GM18498 (cell line): Measurements from ENCODE around the gene EHF.
"Not testable (repeated sequence)": the region's sequence is repeated elsewhere in the genome, so short reads cannot be mapped to it uniquely, and the experiment has no call there.

Experiments
- ATAC-seq: cut with Tn5 transposase; IDR thresholded peaks from one replicate; pipeline ENCODE4 v1.9.1; 2021; ENCODE audit warnings: mild to moderate bottlenecking, moderate library complexity; ENCODE audit not compliant: unreplicated experiment

The EHF gene

DNA sequence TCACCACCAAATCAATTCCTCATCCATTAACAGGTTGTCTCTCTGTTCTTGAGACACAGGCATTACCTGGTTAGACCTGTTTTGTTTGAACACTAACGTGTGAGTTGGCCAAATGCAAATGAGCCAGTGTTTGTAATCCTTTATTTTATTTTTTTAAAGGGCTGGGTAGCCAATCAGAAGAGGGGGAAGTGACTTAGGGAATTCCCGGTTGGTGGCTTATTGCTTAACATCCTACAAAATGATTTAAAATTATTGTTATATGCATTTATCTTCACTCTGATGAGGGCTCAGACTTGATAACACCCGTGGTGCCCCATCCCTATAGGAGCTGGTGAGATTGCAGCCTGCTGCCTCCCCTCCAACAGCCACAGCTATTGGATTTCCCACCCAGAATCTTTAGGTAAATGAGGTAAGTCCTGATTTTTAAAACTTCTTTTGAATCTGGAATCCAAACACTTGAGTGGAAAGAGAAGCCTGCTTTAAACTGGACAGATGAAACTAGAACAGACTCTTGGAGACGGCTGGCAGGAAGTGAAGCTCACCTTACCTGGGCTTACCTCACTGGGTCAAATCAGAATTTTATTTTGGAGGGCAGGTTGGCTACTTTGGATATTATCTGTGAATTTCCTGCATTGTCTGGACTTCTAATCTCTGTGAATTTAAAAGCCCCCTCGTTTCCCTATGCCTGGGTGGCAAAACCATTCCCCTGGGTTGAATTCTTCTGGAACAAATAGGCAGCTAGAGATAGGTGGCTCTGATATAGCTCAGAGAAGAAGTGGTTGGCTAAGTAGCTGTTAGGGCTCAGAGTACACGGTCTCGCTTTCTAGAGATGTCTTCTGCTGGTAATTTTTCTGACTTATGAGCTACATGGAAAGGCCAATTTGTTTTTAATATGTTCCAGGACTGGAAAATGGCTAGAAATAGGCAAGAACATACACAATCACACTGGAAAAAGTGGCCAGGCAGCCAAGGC lies at the start of gene EHF:
Gene EHF, plus strand, starts transcription at position 274 of the 973 bp plus-strand sequence. CDS start 21,538 bp downstream, outside the sequence.
- ATAC-seq, result no peak

DNA sequence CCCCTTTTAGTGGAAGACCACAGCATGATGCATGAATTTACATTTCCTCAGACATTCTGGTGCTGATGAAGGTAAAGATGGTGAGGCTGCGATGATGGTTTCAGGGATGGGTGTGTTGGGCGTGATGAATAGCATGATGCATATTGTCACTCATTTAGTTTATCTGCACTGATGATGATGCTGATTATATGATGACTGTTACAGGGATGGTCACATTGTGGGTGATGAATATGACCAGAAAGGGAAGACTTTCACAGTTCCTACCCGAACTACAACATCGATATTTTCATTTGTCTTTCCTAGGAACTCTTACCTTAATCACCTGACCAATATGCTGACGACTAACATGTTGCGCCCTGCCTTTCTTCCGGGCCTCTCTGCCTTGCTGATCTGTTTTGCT lies 47.4 kb upstream of the EHF start:
- no peak for ATAC-seq

DNA sequence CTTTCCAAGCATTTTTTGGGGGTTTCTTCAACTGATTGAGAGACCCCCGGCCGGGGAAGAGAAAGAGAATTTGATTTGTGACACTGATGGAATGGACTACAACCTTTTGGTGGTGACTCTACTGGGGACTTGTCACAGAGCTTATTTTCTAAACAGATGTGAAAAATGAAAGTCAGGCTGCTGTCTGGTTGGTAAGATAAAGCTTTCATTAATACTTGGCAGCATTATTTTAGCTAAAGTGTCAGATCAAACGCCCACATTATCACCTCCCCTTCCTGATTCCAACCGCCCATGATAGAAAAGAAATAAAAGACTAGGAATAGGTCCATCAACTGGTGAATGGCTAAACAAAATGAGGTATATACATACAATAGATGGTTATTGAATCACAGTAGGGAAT lies 45.6 kb upstream of the EHF start:
- no peak for ATAC-seq

DNA sequence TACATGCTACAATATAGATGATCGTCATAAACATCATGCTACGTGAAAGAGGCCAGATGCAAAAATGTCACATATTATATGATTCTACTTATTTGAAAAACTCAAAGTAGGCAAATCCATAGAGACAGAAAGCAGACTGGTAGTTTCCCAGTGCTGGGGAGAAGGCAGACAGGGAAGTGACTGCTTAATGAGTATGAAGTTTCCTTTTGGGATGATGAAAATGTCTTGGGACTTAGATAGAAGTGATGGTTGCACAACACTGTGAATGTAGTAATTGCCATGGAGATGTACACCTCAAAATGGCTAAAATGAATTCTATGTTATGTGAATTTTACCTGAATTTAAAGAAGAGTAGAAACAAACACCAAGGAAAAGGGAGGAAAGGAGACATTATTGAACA lies 45.2 kb upstream of the EHF start:
- no peak for ATAC-seq

DNA sequence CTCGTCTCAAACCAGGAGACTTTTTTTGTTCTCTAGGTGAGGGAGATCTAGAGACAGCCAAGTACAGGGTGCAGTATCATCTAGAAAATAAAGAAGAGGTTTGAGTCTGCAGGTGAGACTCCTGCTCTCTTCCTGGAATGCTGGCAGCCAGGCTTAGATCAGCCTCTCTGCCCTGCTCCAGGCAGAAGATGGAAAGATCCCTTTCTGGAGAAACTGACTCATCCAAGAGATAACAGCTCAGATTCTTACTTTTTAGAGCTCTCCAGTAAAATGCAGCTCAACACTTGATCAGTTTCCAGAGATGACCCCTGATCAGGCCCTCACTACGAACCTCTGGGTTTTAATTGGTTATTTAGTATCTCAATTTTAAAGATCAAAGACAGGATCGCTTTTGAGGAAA lies 44.6 kb upstream of the EHF start:
- no peak for ATAC-seq

DNA sequence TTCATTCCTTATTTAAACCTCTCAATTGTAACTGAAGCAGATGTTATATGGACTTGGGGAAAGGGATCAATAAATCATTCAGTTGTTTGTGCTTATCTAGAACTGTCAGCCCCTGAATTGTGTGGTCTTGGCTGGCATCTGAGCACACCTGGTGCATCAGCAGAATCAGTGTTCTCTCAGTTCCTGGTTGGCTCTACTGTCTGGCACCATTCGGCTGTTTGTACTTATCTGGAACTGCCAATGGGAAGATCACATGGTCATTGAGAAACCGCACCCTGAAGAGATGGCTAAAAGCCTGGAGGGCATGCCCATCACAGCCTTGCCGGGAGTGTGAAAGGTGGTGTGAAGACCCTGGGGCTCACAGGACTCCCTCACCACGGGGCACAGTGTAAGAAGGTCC lies 37.1 kb upstream of the EHF start:
- no peak for ATAC-seq

DNA sequence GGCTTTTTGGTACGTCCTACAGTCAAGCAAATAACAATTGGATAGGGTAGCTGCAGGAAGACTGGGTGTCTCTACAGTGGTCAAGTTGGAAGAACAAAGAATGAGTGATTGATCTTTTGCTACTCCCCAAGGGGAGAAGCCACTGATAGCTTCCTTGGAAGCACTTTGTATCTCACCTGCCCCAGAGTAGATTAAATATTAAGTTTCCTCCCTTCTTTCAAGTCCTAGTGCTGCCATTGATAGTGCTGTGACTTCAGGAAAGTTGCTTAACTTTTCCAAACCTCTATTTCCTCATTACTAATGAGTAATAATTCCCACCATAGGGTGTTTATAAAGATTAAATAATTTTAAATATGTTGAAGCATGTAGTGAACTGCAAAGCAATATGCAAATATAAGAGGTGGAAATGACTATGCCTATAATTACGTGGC lies 35.6 kb upstream of the EHF start:
- no peak for ATAC-seq

DNA sequence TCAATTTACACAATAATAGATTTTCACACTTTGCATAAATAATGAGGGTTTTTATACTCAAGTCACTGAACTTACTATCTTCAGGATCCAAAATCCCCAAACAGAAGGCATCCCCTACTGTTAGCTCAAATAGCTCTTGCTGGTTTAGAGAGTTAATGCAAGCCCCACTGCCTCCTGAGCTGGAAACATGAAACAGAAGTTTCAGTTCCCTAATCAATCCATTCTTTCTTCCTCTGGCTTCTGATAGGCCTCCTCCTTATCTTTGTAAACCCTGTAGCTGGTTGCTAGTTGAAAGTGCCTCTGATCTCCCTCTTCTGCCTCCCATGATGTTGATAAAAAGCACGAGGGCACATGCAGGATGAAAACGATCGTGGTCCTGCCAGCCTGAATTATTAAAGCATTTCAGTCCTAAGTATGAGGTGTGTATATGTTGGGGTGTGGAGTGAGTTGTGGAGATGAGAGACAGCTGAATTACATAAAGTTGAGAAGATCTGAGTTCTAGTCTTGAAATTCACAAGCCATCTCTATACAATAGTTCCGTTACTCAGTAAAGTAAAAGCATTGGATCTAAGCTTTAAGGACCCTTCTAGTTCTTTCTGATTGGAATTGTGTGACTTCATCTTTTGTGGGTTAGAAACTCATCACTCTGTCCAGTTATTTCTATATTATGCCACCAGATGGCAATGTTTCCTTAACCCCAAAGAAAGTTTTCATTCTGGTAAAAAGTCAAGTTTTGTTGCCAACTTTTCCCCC lies 35.0 kb upstream of the EHF start:
- ATAC-seq, result peak; percentile 84

DNA sequence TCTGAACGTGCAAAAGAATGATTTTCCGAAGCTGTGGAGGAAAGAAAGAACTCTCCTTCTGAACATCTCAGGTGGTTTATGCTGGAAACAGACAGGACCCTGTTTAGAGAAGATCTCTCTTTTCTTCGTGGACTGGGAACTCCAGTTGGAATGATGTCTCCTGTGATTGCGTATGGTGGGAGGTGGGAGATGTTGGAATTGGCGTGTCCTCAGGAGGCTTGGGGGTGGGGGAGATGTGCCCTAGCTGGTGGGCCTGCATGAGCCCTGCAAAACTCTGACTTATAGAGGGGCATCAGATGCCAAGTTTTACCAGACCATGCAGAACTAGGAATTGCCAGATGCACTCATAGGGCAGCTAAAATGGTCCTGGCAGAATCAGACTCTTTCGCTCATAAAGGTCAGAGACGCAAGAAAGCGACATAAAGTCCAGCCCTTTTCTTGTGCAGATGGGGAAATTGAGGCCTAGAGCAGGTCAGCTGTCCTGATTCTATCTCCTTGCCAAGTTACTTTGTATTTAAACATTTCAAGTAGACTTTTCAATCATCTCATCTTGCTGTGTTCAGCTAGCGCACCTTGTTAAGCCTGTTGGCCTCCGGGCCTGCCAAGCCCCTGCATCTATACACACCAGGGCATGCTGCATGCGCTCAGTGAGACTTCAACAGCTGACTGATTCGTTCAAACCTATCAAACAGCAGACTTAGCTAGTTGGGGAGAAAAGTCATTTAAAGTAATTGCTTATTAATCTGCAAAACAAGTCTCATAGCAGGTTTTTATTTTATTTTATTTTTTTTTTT lies 34.2 kb upstream of the EHF start:
- no peak for ATAC-seq

DNA sequence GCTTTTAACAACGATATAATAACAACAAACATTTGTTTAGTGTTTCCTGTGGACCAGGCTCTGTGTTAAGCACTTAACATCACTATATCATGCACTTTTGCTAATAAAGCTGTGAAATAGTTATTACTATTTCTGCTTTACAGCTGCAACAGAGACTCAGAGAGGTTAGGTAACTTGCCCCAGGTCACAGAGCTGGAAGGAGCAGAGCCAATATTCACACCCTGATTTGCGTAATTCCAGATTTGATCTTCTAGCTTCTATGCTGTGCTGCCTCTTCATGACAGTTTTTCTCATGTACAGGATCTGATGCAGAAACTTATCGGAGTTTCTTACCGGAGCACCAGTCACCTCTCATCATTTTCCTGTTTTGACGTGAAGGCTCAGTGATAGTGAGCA lies 33.6 kb upstream of the EHF start:
- ATAC-seq, result no peak

DNA sequence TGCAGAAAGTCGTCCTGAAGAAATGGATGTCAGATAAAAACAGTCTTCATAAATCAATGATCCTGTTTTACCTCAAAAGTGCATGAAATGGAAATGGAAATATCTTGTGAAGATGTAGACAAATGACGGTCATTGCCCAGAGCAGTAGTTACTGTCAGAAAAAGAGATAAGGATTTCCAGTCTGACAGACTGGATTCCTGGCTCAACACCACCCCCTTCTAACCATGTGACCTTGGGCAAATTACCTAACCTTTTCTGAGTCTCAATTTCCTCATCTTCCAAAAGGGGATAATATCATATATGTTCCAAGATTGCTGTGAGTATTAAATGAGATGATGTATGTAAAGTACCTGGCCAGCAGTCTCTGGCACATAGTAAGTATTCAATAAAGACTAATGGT lies 32.9 kb upstream of the EHF start:
- ATAC-seq, result no peak

DNA sequence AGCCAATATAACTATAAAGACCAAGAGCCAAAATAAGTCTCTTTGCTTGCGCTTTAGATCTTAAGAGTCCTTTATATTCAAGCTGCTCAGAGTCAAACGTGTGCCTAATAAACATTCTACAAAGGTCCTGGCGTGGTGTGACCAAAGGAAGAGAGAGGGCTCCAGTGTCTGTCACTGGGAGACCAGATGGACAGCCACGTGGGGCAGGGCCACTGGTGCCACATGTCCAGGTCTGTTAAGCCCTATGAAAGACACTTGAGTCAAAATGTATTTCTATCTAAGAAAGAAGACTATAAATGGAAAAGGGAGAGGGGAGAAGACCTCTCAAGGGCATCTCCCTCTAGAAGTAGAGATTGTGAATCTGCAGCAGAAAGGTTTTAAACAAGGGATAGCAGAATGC lies 32.2 kb upstream of the EHF start:
- ATAC-seq, result no peak

DNA sequence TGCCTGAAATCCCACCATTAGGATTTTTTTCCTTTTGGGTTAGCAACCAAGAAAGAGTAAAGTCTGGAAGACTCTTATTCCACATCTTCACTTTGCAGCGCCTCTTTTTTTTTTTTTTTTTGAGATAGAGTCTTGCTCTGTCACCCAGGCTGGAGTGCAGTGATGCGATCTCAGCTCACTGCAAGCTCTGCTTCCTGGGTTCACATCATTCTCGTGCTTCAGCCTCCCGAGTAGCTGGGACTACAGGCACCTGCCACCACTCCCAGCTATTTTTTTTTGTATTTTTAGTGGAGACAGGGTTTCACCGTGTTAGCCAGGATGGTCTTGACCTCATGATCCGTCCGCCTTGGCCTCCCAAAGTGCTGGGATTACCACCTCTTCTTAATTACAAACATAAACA lies 31.7 kb upstream of the EHF start:
- not testable (repeated sequence) for ATAC-seq

DNA sequence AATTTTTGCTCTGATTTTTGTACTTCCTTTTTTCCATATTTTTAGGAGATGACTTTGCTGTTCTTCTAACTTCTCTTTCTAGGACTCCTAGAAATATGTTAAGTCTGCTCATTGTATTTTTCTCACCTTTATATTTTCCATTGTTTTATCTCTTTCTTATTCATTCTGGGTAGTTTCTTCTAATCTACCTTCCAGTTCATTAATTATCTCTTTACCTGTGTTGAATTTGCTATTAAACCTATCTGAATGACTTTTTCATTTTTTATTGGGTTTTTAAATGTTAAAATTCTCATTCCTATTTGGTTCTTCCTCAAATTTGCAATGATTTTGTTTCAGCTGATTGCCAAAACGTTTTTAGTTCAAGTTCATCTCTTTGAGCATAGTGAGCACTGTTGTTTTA lies 27.8 kb upstream of the EHF start:
- ATAC-seq, result no peak

DNA sequence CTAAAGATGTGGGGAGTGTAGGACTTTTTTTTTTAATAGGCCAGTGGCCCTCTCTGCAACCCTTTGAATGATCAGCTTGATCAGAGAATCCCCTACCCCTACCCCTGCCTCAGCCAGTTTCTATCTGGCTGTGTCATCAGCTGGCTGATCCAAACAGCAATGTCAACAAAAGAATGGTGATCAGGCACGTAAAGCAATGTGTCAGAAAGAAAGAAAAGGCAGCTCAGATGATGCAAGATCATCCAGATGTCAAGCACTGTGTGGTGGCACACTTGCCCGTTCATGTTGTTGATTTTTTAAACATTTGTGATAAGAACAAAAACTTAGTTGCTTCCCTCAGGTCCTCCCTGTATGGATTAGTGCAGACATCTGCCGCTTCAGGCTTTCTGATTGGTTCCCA lies 26.3 kb upstream of the EHF start:
- no peak for ATAC-seq

DNA sequence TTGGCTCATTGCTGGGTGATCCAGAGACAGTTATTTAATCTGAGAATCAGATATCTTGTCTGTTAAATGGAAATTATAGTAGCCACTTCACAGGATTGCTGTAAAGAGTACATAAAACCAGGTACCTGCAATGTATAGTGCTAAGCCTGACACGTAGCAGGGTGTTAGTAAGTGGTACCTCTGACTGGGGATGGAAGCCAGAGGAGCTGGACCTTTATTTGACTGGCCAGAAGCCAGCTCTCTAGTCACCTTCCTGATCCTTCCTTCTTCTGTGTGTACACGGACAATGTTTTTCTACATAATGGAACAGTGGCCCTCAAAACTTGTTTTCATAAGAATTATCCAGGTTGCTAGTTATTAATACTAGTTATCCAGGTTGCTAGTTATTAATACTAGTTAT lies 25.5 kb upstream of the EHF start:
- no peak for ATAC-seq

DNA sequence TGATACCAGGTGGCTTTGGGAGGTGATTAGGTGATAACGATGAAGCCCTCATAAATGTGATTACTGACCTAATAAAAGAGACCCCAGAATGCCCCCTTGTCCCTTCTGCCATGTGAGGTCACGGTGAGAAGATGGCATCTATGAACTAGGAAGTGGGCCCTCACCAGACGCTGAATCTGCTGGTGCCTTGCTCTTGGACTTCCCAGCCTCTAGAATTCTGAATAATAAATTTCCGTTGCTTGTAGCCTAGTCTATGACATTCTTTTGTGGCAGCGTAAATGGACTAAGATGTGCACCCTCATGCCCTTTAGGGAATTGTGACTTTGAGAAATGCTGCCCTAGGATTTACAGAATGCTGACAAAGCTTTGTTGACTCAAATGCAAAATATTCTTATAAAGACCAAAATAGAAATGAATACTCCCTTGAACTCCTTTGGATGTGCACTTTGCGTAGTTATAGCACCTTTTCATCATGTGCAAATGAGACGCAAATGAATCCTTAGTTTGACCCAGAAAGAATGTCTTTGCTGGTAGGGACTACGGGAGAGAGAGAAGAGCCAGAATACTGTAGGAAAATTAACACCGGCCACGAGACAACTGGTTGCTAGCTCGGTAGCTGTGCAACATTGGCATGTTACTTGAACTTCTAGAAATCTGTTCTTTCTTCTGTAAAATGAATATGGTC lies 24.8 kb upstream of the EHF start:
- no peak for ATAC-seq

DNA sequence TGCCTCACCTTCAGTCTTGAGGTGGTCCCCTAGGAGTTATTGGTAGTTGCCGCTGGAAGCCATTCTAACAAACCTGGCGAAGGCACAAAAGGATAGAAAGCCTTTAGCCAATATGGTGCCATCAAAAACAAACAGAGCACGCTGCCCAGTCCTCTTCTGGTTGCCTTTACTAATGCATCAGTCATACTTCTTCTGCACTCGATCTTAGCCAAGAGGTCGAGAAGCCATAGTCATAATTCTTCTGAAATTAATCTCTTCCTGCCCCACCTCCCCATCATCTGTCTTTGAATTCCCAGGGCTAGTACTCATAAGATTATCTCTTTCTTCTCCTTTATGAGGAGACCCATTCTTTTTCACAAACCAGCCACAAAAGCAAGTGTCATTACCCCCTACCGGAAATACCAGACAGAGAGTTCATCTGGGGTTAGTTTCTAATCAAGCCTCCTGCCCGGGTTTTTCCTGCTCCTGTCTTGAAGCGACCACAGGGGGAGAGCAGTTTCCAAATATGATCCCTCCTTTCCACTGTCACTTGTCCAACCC lies 21.4 kb upstream of the EHF start:
- no peak for ATAC-seq

DNA sequence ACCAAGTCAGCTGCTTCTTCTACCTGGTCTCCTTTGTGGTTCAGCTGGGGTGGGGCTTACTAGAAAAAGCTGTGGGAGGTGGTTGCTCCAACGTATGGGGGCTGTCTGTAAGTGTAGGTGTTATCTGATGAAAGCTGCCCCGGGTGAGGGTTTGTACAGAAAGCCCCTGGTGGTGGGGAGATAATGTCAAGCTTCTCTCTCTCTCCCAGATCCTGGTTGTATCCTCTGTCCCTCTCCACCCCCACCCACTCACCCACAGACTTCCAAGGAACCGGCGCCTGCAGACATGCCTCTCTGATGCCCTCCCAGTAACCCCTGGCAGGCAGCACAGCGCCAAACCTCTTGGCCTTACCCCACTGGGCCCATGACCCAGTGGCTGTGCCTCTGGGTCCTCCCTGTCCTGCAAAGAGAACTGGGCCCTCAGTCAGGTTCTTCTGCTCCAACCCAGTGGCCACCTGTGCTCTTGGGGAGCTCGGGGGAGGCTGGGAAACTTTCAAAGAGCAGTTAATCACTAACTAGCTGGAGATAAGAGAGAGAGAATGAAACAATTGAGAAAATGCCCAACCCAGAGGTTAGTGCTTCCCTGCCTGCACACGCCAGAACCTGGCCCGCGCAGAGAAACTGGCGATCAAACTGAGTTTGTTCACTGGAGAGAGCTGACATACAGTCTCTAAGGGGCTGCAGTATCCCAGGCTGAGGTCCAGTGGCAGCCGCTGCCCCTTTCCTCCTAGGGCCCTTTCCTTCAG lies 20.4 kb upstream of the EHF start:
- peak; percentile 44 for ATAC-seq

DNA sequence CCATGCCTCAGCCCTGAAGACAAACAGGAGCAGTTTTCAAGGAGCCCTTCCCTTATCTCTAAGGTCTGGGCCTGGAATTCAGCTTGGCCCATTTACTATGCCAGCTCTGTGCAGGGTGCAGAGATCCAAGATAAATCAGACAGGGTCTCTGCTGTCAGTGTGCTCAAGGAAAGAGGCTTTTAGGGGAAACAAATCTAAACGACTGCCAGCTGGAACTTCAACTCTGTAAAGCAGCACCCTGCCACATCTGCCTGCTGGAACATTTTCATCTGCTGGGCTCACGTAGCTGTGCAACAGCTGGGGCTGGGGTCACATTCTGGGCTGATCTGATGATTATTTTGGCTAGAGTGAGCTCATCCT lies 19.8 kb upstream of the EHF start:
- ATAC-seq, result no peak
